NCI-H146 treated with DMSO at 0.1 percent for 48 hours (cell line): ENCODE results near the gene DDX41.
"Not testable (repeated sequence)": the region's sequence is repeated elsewhere in the genome, so short reads cannot be mapped to it uniquely, and the experiment has no call there.

Experiments used
- DNase-seq: peaks from one replicate; lab custom pipeline; 2025; ENCODE audit not compliant: unreplicated experiment; lab: John Stamatoyannopoulos, UW

DDX41 gene

GRCh38 chr5:177537389-177538361 is 20.9 kb upstream of the DDX41 start:
- no peak for DNase-seq

GRCh38 chr5:177536386-177536785 is 19.6 kb upstream of the DDX41 start:
- no peak for DNase-seq

- no peak for DNase-seq
These were observed 18.4 kb upstream of the DDX41 start for GRCh38 chr5:177535125-177535524.

- not testable (repeated sequence) for DNase-seq
These were observed 17.7 kb upstream of the DDX41 start for GRCh38 chr5:177534433-177534832.

- no peak for DNase-seq
These were observed 14.6 kb upstream of the DDX41 start for GRCh38 chr5:177531209-177531940.

- no peak for DNase-seq
These were observed 13.9 kb upstream of the DDX41 start for GRCh38 chr5:177530638-177531037.

- no peak for DNase-seq
These were observed 12.8 kb upstream of the DDX41 start for GRCh38 chr5:177529247-177530203.

- DNase-seq: no peak
These were observed 11.9 kb upstream of the DDX41 start for GRCh38 chr5:177528631-177529030.

- DNase-seq: no peak
These were observed 10.8 kb upstream of the DDX41 start for GRCh38 chr5:177527595-177527994.

- no peak for DNase-seq
These were observed 10.0 kb upstream of the DDX41 start for GRCh38 chr5:177526791-177527190.

GRCh38 chr5:177526191-177526590 is 9.4 kb upstream of the DDX41 start:
- DNase-seq: no peak

GRCh38 chr5:177524941-177525655 is 8.3 kb upstream of the DDX41 start:
- DNase-seq: no peak

GRCh38 chr5:177524539-177524900 is 7.8 kb upstream of the DDX41 start:
- no peak for DNase-seq

GRCh38 chr5:177523711-177524538 is 7.2 kb upstream of the DDX41 start:
- DNase-seq: no peak

- DNase-seq: no peak
These were observed 4.3 kb upstream of the DDX41 start for GRCh38 chr5:177520916-177521513.

- DNase-seq: no peak
These were observed 3.5 kb upstream of the DDX41 start for GRCh38 chr5:177520271-177520670.

- no peak for DNase-seq
These were observed 2.9 kb upstream of the DDX41 start for GRCh38 chr5:177519463-177520235.

GRCh38 chr5:177515580-177515979 is 1.2 kb downstream of the DDX41 start:
- no peak for DNase-seq
